Lung (tissue), 12 donors: ENCODE measurements around the gene APRT. TPM values are rescaled to one million over a fixed set of nuclear protein-coding genes. Genes with fewer than 3 reads are reported as not detected.

ENCODE experiments used
- ATAC-seq: fragments of 200-7000 bp; cut with Tn5 transposase; one replicate; pipeline ENCODE4 v1.9.1; 2020; ENCODE audit warnings: moderate number of reproducible peaks; ENCODE audit not compliant: insufficient read depth, low FRiP score
- DNase-seq, 3 donors: peaks; one replicate each; pipeline ENCODE4 v3.0.0-alpha.2; 2013 to 2017
- H3K27ac ChIP-seq, 2 donors: one replicate each; pipeline ENCODE4 v1.5.1; 2013; ENCODE audit warnings: mild to moderate bottlenecking in 2 of 2, moderate library complexity in 2 of 2, control low read depth in 1 of 2, inconsistent platforms in 1 of 2, low read depth in 1 of 2, low read length in 1 of 2
- H3K27me3 ChIP-seq, 3 donors: one replicate each; pipeline ENCODE4 v1.5.1; 2013; ENCODE audit warnings: low read length in 2 of 3; ENCODE audit not compliant: control insufficient read depth in 3 of 3, insufficient read depth in 3 of 3
- H3K36me3 ChIP-seq, 4 donors: one replicate each; pipeline ENCODE4 v1.5.1; 2013; ENCODE audit warnings: low read length in 4 of 4, mild to moderate bottlenecking in 1 of 4, moderate library complexity in 1 of 4; ENCODE audit not compliant: control insufficient read depth in 4 of 4, insufficient read depth in 4 of 4
- H3K4me1 ChIP-seq, 5 donors: one replicate each; pipeline ENCODE4 v1.5.1; 2013; ENCODE audit warnings: low read length in 5 of 5, mild to moderate bottlenecking in 2 of 5, moderate library complexity in 1 of 5; ENCODE audit not compliant: control insufficient read depth in 5 of 5, insufficient read depth in 5 of 5
- H3K4me3 ChIP-seq: one replicate; pipeline ENCODE4 v1.5.1; 2013; ENCODE audit warnings: mild to moderate bottlenecking, control low read depth, moderate library complexity
- H3K9ac ChIP-seq, 2 donors: one replicate each; pipeline ENCODE4 v1.5.1; 2013; ENCODE audit warnings: low read length in 2 of 2, control low read depth in 1 of 2; ENCODE audit not compliant: insufficient read depth in 1 of 2
- H3K9me3 ChIP-seq, 4 donors: one replicate each; pipeline ENCODE4 v1.5.1; 2013; ENCODE audit warnings: low read length in 3 of 4, mild to moderate bottlenecking in 1 of 4, moderate library complexity in 1 of 4; ENCODE audit not compliant: control insufficient read depth in 4 of 4, insufficient read depth in 3 of 4
- WGBS, 2 donors: extraction: QIAGEN DNeasy Blood & Tissue Kit; methylation state at CpG; one replicate each; pipeline ENCODE4 v1.1.7; 2013; 5-methylcytosine and 5-hydroxymethylcytosine counted together
- polyA plus RNA-seq, 2 donors: library from polyadenylated mRNA; stranded (reverse); fragments of 200-250 nt; gene quantifications; one replicate each; pipeline ENCODE4 v1.2.1, GENCODE V29; 2013
- total RNA-seq, 2 donors: library from RNA; depleted of rRNA in 1 of 2; stranded (reverse); fragments of >200 nt in 1 of 2; gene quantifications; one replicate each; pipeline ENCODE4 v1.2.1, GENCODE V29; 2014 to 2021
- TF ChIP-seq, protein P1 (sequence below): IDR thresholded peaks from 2 replicates; pipeline ENCODE4 v1.5.1; 2012; ENCODE audit warnings: mild to moderate bottlenecking; ENCODE audit errors: control extremely low read depth, extremely low read depth
- donor health status: control.
- donor health status: control.
- donor health status: Bipolar disorder and iron deficiency.
- donor health status: healthy.
- donor health status: DM: yes; HTN: yes; CAD: no.

APRT gene
- total and polyA plus RNA-seq, 4 donors, result 44.2 to 260 (median 176) TPM

DNA sequence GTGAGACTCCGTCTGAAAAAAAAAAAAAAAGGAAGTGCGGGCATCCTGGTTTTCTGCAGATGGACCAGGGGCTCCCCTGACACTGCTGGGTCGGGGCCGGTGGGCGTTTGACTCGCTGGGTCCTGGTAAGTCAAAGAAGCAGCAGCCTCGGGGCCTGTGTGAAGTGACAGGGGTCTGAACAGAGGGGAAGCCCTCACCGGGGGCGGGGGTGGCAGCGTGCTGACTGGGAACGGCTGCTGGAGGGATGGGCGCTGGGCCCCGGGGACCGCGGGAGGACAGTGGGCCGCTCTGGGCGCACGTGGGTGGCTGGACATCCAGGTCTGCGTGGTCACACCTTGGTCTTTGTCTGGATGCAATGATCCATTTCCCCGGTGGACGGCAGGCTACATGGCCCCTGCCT is 36.8 kb upstream of the APRT start:
- peaks cover 0 to 24% (median 0%) of the 10 kb centered on the region in 4 donors for H3K36me3 ChIP-seq
- 92 to 93% methylated on average over 21 of the region's 21 CpGs for WGBS, 2 donors
- no peak for DNase-seq

DNA sequence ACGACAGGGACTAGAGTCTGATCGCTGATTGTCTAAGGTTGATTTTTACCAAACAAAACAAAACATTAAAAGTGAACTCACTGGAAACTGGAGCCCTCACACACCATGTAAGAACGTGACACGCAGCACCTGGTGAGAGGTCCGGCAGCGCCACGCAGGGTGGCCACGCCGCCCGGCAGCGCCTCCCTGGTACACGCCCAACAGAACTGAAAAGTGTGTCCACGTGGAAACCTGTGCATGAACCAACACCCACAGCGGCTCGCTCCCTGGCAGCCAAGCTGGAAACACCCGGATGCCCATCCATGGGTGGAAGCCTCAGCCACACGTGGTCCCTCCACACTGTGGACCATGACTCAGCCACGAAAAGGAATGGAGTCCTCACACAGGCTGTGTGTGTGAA is 35.9 kb upstream of the APRT start:
- Histone ChIP-seq H3K9me3 (no peaks in the 10 kb centered on the region), H3K9ac (no peak overlapping the region), H3K4me3 (no peak overlapping the region), H3K36me3 (peaks cover 0 to 27% (median 0%) of the 10 kb centered on the region in 4 donors), H3K27me3 (no peaks in the 10 kb centered on the region), H3K4me1 (no peaks in the 10 kb centered on the region), H3K27ac (no peak overlapping the region)
- TF ChIP-seq, protein P1, sequence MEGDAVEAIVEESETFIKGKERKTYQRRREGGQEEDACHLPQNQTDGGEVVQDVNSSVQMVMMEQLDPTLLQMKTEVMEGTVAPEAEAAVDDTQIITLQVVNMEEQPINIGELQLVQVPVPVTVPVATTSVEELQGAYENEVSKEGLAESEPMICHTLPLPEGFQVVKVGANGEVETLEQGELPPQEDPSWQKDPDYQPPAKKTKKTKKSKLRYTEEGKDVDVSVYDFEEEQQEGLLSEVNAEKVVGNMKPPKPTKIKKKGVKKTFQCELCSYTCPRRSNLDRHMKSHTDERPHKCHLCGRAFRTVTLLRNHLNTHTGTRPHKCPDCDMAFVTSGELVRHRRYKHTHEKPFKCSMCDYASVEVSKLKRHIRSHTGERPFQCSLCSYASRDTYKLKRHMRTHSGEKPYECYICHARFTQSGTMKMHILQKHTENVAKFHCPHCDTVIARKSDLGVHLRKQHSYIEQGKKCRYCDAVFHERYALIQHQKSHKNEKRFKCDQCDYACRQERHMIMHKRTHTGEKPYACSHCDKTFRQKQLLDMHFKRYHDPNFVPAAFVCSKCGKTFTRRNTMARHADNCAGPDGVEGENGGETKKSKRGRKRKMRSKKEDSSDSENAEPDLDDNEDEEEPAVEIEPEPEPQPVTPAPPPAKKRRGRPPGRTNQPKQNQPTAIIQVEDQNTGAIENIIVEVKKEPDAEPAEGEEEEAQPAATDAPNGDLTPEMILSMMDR, result no peak
- 92 to 96% methylated on average over 18 of the region's 18 CpGs for WGBS, 2 donors
- DNase-seq (no peak), ATAC-seq (no peak)

More for the DNA sequence above, 36.8 kb upstream of the APRT start:
- H3K4me3 ChIP-seq, result no peak overlapping the region
- no peaks in the 10 kb centered on the region for H3K9me3 ChIP-seq
- H3K27me3 ChIP-seq, result no peaks in the 10 kb centered on the region
- no peak overlapping the region for H3K9ac ChIP-seq
- ATAC-seq, result no peak
- TF ChIP-seq, protein P1, result no peak
- H3K27ac ChIP-seq, result no peak overlapping the region
- peaks cover 0 to 1% (median 0%) of the 10 kb centered on the region in 5 donors for H3K4me1 ChIP-seq

DNA sequence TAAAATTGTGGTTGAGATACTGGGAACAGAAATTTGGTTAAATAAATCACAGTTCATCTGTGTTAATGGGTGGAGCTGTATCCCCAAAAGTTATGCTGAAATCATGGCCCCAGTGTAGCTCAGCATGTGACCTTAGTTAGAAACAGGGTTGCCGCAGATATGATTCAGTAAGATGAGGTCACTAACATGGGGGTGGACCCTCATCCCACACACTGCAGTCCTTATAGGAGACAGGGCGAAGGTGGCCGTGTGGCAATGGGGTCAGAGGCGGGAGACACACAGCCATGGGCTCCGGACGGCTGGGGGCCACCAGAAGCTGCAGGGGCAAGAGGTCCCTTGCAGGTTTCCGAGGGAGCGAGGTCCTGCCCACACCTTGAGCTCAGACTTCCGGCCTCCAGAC is 34.4 kb upstream of the APRT start:
- TF ChIP-seq, protein P1, result no peak
- Histone ChIP-seq H3K4me1 (no peaks in the 10 kb centered on the region), H3K9ac (no peak overlapping the region), H3K4me3 (no peak overlapping the region), H3K36me3 (peaks cover 0 to 34% (median 0%) of the 10 kb centered on the region in 4 donors), H3K27me3 (no peaks in the 10 kb centered on the region), H3K27ac (no peak overlapping the region), H3K9me3 (no peaks in the 10 kb centered on the region)
- WGBS, 2 donors, result 92 to 95% methylated on average over 9 of the region's 9 CpGs
- no peak for DNase-seq
- no peak for ATAC-seq

DNA sequence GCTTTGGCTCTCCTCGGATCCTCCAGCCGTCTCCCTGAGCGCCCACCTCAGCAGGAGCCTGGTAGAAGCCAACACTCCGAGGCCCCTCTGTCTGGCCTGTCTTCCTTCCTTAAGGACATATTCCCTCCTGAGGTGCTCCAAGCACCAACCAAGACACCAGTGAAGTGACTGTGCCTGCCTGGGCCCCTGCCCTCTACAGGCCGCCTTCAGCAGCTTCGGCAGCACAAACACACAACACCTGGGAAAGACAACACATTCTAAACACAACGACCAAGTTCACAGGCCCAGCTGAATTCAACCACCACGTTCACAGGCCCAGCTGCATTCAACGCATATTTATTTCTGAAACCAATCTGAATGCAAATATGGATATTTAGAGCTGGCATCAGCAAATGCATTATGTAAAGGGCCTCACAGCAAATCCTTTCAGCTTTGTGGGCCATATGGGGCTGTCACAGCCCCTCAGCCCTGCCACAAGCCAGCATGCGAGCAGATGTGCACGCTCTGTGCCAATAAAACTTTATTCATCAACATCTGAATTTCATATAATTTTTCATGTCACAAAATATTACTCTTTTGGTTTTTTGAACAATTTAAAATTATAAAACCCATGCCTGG is 32.8 kb upstream of the APRT start:
- ATAC-seq, result no peak
- TF ChIP-seq, protein P1, result no peak
- 81 to 83% methylated on average over 11 of the region's 11 CpGs for WGBS, 2 donors

More for the DNA sequence above, 32.8 kb upstream of the APRT start:
- no peak for DNase-seq
- Histone ChIP-seq H3K4me1 (no peaks in the 10 kb centered on the region), H3K9me3 (no peaks in the 10 kb centered on the region), H3K36me3 (peaks cover 0 to 38% (median 3%) of the 10 kb centered on the region in 4 donors), H3K4me3 (no peak overlapping the region), H3K27ac (no peak overlapping the region), H3K9ac (no peak overlapping the region), H3K27me3 (no peaks in the 10 kb centered on the region)
